ENCODE results near the gene FAM25C.
"Not testable (repeated sequence)": the region's sequence is repeated elsewhere in the genome, so short reads cannot be mapped to it uniquely, and the experiment has no call there.

Gene FAM25C

GRCh38 chr10:47968988-47969387 is 30.6 kb downstream of the FAM25C start:
- H3K4me3 ChIP-seq (ENCODE audit: low read depth in 1 of 2, low read length in 2 of 2), result not testable (repeated sequence)

DNA sequence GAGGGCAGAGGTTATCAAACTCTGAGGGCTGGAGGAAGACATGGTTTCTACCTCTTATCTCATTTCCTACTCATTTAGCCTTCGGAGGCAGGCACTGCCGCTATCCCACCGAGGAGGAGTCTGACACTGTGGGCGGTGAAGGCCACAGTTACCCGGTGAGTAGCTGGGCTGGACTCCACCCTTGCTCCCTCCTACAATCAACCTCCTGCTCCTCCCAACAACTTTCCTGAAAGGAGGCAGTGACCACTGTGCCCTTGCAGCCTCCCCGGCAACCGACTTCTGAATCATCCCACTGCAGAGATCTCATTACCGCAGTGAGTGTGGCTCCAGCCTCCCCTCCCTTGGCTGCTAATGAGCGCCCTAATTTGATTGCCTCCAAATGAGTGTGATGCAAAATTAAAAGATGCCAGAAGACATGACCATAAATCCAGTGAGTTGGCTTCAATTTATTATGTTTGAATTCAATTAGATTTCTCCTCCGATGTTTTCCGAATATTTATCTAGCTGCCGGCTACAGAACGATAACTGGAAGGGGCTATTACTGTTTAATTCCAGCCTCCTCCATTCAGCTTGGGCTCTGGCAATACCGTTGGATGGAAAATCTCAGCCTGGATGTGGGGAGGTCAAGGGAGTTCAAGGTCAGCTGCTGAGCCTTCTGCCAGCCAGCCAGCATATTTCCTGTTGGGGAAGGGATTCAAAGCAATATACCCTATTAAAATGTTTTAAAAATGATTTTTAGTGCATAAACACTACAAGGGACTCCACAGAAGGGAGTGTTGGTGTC is 35.1 kb downstream of the FAM25C start:
- H3K9ac ChIP-seq (ENCODE audit: low read depth, low read length); H3K36me3 ChIP-seq (ENCODE audit: insufficient read depth, low read length); H3K27ac ChIP-seq (ENCODE audit: low read length); ATAC-seq (ENCODE audit: insufficient read depth, low read depth); H3K4me2 ChIP-seq (ENCODE audit: insufficient read depth, low read length); H3K79me2 ChIP-seq (ENCODE audit: insufficient read depth, low read length); H3K9me3 ChIP-seq (ENCODE audit: insufficient read depth, low read length, severe bottlenecking); DNase-seq; H3K27me3 ChIP-seq (ENCODE audit: insufficient read depth, low read length, poor library complexity); H3K4me1 ChIP-seq (ENCODE audit: insufficient read depth, low read length); H4K20me1 ChIP-seq (ENCODE audit: insufficient read depth, low read length); H3K4me3 ChIP-seq (ENCODE audit: low read depth in 1 of 2, low read length in 2 of 2); H2AFZ ChIP-seq (ENCODE audit: low read depth, low read length): not testable (repeated sequence)

More at GRCh38 chr10:47968988-47969387, 30.6 kb downstream of the FAM25C start:
- H3K9ac ChIP-seq (ENCODE audit: low read depth, low read length); H3K27ac ChIP-seq (ENCODE audit: low read length); H3K4me2 ChIP-seq (ENCODE audit: insufficient read depth, low read length); H3K27me3 ChIP-seq (ENCODE audit: insufficient read depth, low read length, poor library complexity); H4K20me1 ChIP-seq (ENCODE audit: insufficient read depth, low read length); DNase-seq; H3K79me2 ChIP-seq (ENCODE audit: insufficient read depth, low read length); ATAC-seq (ENCODE audit: insufficient read depth, low read depth); H3K4me1 ChIP-seq (ENCODE audit: insufficient read depth, low read length); H3K9me3 ChIP-seq (ENCODE audit: insufficient read depth, low read length, severe bottlenecking); H2AFZ ChIP-seq (ENCODE audit: low read depth, low read length); H3K36me3 ChIP-seq (ENCODE audit: insufficient read depth, low read length): not testable (repeated sequence)

DNA sequence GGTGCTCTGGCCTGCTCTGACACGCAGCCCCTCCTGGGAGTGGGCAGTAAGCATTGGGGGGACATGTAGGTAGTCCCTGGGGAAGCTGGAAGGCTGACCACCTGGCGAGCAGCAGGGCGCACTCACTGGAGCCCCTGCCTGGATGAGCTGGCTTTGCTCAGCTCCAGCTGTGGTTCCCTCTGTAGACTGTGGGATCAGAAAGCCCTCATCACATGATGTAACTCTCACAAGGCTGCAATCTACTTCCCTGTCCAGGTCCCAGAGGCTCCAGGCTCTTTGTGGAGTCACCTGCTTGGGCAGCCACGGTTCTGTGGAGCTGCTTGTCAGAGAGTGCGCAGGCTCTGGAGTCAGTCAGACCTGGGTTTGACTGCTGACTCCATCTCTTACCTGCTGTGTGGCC is 36.8 kb downstream of the FAM25C start:
- H3K27ac ChIP-seq (ENCODE audit: low read length); H3K36me3 ChIP-seq (ENCODE audit: insufficient read depth, low read length); ATAC-seq (ENCODE audit: insufficient read depth, low read depth); H3K9ac ChIP-seq (ENCODE audit: low read depth, low read length); H3K4me1 ChIP-seq (ENCODE audit: insufficient read depth, low read length); H4K20me1 ChIP-seq (ENCODE audit: insufficient read depth, low read length); H3K27me3 ChIP-seq (ENCODE audit: insufficient read depth, low read length, poor library complexity); H3K4me3 ChIP-seq (ENCODE audit: low read depth in 1 of 2, low read length in 2 of 2); DNase-seq; H3K79me2 ChIP-seq (ENCODE audit: insufficient read depth, low read length); H3K9me3 ChIP-seq (ENCODE audit: insufficient read depth, low read length, severe bottlenecking); H3K4me2 ChIP-seq (ENCODE audit: insufficient read depth, low read length); H2AFZ ChIP-seq (ENCODE audit: low read depth, low read length): not testable (repeated sequence)

DNA sequence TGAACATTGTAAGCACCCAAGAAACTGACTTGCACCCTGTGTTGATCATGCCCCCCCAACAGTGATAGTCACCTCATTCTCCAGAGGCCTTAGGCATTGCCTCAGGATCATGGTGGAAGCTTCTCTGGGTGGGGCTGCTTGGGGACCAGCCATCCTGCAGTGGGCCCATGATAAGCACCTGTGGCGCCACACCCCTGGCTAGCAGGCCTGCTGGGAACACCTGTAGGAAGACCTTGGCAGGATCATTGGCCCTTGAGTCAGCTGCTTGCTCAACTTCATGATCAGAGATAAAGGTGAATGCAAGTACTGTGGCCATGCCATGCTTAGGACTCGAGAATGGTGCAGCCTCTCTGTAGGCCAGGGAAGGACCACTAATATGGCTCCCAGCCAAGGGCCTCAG is 38.9 kb downstream of the FAM25C start:
- not testable (repeated sequence) for H3K9ac ChIP-seq (ENCODE audit: low read depth, low read length); H3K4me1 ChIP-seq (ENCODE audit: insufficient read depth, low read length); H4K20me1 ChIP-seq (ENCODE audit: insufficient read depth, low read length); H3K36me3 ChIP-seq (ENCODE audit: insufficient read depth, low read length); H3K27ac ChIP-seq (ENCODE audit: low read length); H3K79me2 ChIP-seq (ENCODE audit: insufficient read depth, low read length); H2AFZ ChIP-seq (ENCODE audit: low read depth, low read length); H3K27me3 ChIP-seq (ENCODE audit: insufficient read depth, low read length, poor library complexity); H3K4me3 ChIP-seq (ENCODE audit: low read depth in 1 of 2, low read length in 2 of 2); ATAC-seq (ENCODE audit: insufficient read depth, low read depth); H3K9me3 ChIP-seq (ENCODE audit: insufficient read depth, low read length, severe bottlenecking); DNase-seq; H3K4me2 ChIP-seq (ENCODE audit: insufficient read depth, low read length)

DNA sequence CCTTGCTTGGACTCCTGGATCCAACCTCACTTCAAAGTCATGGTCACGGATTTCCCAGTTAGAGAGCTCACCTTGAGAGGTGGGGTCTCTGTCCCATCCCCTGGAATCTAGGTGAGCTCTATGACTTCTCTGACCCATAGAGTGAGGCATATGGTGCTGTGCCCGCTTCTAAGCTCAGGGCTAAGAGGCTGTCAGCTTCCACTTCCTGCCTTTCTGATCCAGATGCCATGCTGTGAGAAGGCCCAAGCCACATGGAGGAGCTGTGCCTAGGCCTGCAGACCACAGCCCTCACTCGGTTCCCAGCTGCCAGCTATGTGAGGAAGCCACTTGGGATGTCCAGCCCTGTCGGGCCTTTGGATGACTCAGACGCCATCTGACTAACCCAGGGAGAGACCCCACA is 39.9 kb downstream of the FAM25C start:
- not testable (repeated sequence) for H3K4me1 ChIP-seq (ENCODE audit: insufficient read depth, low read length); H4K20me1 ChIP-seq (ENCODE audit: insufficient read depth, low read length); H3K27ac ChIP-seq (ENCODE audit: low read length); H3K9ac ChIP-seq (ENCODE audit: low read depth, low read length); H3K4me2 ChIP-seq (ENCODE audit: insufficient read depth, low read length); DNase-seq; H3K9me3 ChIP-seq (ENCODE audit: insufficient read depth, low read length, severe bottlenecking); H3K79me2 ChIP-seq (ENCODE audit: insufficient read depth, low read length); H3K4me3 ChIP-seq (ENCODE audit: low read depth in 1 of 2, low read length in 2 of 2); H2AFZ ChIP-seq (ENCODE audit: low read depth, low read length); H3K27me3 ChIP-seq (ENCODE audit: insufficient read depth, low read length, poor library complexity); H3K36me3 ChIP-seq (ENCODE audit: insufficient read depth, low read length)
- peak; percentile 50 for ATAC-seq (ENCODE audit: insufficient read depth, low read depth)

DNA sequence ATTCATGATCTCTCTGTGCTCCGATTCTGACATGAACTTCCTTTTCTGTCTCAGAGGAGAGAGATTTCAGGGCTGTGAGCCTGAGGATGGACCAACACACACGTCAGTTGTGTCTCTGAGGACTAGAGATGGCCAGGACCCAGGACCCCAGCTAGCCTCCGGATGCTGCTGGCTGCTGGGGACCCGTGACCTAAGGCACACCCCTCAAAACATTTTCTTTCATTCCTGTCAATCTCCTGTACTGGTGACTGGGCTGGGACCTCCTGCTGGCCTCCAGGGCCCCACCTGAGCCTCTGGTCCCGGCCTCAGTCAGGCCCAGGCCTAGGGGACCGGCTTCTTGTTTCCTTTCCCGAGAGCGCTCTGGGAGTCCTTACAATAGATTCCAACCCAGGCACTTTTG is 42.4 kb downstream of the FAM25C start:
- not testable (repeated sequence) for H4K20me1 ChIP-seq (ENCODE audit: insufficient read depth, low read length); H3K9ac ChIP-seq (ENCODE audit: low read depth, low read length); H3K79me2 ChIP-seq (ENCODE audit: insufficient read depth, low read length); H3K4me1 ChIP-seq (ENCODE audit: insufficient read depth, low read length); H3K27me3 ChIP-seq (ENCODE audit: insufficient read depth, low read length, poor library complexity); DNase-seq; H3K36me3 ChIP-seq (ENCODE audit: insufficient read depth, low read length); ATAC-seq (ENCODE audit: insufficient read depth, low read depth); H3K4me2 ChIP-seq (ENCODE audit: insufficient read depth, low read length); H3K9me3 ChIP-seq (ENCODE audit: insufficient read depth, low read length, severe bottlenecking); H3K4me3 ChIP-seq (ENCODE audit: low read depth in 1 of 2, low read length in 2 of 2); H3K27ac ChIP-seq (ENCODE audit: low read length); H2AFZ ChIP-seq (ENCODE audit: low read depth, low read length)

GRCh38 chr10:47947424-47947823 is 52.2 kb downstream of the FAM25C start:
- H3K4me3 ChIP-seq (ENCODE audit: low read depth in 1 of 2, low read length in 2 of 2); H4K20me1 ChIP-seq (ENCODE audit: insufficient read depth, low read length); H3K27me3 ChIP-seq (ENCODE audit: insufficient read depth, low read length, poor library complexity); H3K36me3 ChIP-seq (ENCODE audit: insufficient read depth, low read length); H3K9ac ChIP-seq (ENCODE audit: low read depth, low read length); H3K4me1 ChIP-seq (ENCODE audit: insufficient read depth, low read length); H3K4me2 ChIP-seq (ENCODE audit: insufficient read depth, low read length); H3K79me2 ChIP-seq (ENCODE audit: insufficient read depth, low read length); ATAC-seq (ENCODE audit: insufficient read depth, low read depth); H3K9me3 ChIP-seq (ENCODE audit: insufficient read depth, low read length, severe bottlenecking); H3K27ac ChIP-seq (ENCODE audit: low read length); DNase-seq; H2AFZ ChIP-seq (ENCODE audit: low read depth, low read length): not testable (repeated sequence)
